HG03571 (cell line): Measurements from ENCODE around the gene KIRREL3.

ENCODE experiments used
- ATAC-seq: cut with Tn5 transposase; IDR thresholded peaks from one replicate; pipeline ENCODE4 v1.9.1; 2021; ENCODE audit not compliant: unreplicated experiment

KIRREL3 gene

DNA sequence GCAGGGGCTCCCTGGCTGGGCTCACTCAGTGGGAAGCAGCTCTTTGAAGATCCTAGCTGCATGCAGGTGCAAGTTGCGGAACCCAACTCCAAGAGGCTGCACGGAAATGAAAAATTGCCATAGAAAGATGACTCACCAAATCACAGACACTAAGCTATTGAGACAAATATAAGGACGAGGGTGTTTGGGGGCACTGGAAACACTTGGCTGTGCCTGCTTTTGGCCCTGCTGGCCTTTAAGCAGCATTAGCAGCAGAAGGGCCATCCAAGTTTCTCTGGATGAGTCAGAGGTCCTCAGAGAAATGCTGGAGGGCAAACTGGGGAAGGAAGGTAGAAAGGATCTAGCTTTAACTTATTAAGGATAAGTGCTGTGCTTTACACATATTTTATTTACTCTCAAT is 282.3 kb downstream of the KIRREL3 start:
- ATAC-seq = no peak

DNA sequence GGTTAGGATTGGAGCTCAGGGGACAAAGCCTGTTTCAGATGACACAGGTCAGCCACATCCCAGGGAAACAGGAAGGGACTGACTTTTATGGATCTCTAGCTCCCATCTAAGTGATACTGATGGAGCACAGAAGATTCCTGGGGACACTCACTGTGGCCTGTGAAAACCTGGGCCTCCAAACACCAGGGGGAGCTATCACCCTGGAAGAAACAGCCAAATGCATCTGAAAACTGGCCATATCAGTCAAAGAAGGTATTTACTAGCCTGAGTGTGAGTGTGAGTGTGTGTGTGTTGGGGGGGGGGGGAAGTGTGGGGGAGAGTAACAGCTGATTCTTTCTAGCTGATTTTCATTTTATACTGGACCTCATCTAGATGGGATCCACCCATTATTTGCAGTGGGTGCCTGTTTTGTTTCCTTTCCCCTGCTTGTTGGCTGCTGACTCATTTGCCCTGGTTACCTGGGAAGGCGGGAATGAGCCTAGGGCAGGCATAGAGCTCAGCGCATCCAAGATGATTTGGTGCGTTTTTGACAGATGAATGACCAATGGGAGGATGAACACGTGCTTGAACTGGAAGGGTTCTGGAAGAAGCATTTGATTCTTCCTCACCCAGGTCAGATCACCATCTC is 284.0 kb downstream of the KIRREL3 start:
- ATAC-seq = no peak

DNA sequence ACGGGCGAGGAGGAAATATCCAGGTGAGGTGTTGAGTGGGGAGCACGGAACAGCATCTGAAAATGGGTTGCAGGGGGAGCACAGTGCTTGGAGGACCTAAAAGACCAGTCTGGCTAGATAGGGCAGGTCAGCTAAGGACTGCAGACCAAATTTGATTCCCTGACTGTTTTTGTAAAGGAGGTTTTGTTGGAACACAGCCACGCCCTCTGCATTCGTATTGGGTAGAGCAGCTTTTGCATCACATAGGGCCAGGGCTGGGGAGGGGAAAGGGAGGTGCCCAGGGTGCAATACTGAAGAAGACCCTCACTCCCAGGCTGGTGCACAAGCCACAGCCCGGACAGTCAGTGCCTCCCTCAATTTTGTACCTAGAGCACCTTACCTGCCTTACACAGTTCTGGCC is 286.8 kb downstream of the KIRREL3 start:
- no peak for ATAC-seq

DNA sequence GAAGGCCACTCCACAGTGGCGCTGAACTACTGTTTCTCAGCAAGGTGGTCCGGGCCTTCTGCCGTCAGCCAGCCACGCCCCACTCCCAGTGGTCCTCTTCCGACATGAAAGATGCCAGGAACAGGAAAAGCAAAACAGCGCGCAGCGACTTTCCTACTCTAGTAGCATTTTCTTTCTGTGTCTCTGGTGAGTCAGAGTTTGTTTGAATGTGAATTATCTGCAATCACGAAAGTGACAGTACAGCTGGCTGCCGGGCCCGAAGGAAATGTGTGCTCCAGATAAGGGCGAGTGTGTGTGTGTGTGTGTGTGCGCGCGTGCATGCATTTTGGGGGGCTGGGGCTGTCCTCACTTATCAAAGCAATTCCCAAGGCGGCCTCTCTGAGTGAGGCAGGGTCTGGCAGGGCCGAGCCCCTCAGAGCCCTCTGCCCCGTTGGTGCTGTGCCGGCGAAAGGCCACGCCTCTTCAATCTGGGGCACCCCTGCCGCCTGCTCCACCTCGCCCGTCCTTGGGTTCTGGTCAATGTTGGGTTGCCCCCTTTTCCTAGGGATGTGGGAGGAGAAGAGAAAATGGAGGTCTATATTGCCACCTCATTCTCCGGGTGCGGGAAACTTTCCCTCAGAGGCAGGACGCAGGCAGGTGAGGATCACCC is 288.5 kb downstream of the KIRREL3 start:
- no peak for ATAC-seq

DNA sequence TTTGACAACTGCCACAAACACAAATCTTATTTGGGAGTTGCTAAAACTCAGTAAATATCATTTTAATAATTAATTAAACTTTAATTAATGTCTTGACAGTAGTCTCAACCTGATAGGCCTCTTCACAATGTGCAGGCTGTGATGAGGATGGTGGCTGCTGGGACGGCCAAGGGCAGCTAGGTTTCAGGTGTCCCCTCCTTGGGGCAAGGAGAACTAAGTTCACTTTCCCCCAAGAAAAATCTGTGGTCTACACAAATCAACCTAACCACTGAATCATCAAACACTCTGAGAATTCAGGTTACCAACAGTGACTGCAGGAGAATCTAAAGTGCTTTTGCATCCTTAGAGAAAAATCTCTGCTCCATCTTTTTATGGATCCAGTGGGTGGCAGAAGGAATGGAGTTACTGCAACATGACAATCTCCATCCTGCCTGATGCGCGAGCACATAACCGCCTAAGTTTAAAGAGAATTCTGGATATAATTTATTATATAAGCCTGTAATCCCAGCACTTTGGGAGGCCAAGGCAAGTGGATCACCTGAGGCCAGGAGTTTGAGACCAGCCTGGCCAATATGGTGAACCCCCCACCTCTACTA is 289.7 kb downstream of the KIRREL3 start:
- ATAC-seq = no peak

DNA sequence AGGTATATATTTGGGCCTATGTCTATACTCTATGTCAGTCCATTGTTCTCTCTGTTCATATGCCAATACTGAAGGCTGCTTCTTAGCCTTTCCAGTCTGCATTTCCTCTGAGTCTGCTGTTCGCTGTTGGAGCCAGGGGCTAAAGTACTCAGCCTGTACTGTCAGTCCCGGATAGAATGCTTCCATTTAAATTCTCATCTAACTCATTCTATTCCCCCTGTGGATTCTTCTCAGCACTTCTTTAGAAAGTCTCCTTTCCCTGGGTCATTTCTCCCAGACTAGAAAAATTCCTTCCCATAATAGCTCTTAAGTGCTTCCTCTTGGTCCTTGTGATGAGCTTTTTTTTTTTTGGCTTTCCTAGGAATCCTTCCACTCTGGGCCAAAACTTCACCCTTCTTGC is 293.1 kb downstream of the KIRREL3 start:
- ATAC-seq = no peak

DNA sequence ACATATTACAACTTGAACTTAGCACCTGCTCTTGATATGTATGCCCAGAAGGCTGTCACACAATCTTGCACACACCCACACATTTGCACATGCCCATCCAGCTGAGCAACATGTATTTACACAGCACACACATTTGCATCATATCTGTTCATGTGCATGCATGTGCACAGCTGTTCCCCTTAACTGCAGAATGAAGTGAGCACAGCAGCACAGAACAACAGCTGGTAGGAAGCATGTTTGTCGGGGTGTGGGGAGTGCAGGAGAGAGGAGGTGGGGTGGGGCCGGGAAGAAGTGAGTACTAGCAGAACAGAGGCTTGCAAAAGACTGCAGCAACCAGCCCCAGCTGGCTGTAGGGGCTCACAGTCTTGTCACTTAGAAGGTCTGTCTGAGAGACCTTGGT is 296.5 kb downstream of the KIRREL3 start:
- ATAC-seq = no peak

DNA sequence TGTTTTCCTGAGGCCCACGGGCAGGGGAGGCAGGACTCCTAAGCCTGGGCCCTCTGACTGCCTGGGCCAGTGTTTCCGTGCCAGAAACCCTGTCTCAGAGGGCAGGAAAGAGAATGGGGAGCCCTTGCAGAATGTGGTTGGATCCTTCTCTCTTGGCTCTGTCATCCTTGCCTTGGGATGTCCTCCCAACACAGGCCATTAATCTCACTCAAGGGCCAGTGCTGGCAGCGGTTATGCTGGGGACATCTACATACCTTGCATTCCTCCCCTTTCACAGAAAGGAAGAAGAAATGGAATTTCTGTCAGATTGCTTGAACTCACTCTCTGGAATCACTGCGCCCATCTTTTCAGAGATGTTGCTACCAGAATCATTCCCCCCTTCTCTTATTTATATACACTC is 296.9 kb downstream of the KIRREL3 start:
- no peak for ATAC-seq

DNA sequence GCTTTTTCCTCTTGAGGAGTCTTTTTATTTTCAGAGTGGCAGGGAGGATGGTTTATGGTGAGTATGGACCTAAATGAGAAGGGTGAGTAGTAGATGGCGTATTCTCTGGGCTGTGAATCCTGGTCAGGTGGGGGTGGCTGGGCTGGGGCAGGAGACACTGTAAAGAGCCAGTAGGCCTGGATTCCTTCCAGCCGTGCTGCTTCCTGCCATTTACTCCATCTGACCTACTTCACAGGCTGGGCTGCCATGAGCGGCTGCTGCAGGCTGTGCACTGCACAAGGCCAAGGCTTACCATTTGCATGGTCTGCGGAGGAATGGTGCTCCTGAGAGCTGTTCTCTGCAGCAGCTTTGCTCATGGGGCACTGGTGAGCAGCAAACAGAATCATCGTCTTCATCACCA is 297.6 kb downstream of the KIRREL3 start:
- no peak for ATAC-seq

DNA sequence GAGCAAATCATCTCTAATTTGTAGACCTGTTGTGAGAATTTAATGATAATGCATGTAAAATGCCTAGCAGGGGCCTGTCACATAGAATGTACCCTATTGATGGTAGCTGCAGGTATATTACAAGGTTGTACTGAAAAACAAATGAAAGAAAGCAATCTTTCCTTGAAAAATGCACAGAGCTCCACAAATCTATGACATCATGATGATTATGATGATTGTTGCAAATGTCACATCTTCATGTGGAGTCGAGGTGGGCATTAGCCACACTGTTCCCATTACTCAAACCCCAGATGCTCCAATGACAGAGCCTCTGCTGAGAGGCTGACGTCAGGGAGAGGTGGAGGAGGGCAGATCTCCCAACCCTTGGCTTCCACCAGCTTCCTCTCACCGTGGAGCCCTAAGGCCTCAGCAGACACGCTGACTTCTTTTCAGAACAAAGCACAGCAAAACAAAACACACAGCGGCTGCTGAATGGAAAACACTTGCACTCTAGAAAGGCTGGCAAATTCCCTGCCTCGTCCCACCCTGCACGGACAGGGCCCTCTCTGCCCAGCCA is 298.3 kb downstream of the KIRREL3 start:
- ATAC-seq = no peak

DNA sequence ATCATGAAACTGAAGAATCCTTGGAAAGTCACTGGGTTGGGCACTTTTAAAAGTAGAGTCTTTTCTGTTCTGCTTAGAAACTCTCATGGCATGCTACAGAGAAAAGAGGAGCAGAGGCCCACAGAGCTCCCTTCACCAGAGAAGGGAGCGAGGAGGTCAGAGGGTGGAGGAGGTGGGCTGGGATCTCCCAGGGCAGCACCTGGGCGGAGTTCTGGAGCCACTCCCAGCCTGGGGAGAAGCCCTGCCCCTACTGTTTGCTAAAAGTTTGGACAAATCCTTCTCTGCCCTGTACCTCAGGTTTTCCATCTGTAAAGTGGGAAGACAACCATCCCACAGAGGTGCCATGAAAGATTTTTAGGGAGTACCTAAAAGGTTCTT is 299.1 kb downstream of the KIRREL3 start:
- ATAC-seq = no peak

DNA sequence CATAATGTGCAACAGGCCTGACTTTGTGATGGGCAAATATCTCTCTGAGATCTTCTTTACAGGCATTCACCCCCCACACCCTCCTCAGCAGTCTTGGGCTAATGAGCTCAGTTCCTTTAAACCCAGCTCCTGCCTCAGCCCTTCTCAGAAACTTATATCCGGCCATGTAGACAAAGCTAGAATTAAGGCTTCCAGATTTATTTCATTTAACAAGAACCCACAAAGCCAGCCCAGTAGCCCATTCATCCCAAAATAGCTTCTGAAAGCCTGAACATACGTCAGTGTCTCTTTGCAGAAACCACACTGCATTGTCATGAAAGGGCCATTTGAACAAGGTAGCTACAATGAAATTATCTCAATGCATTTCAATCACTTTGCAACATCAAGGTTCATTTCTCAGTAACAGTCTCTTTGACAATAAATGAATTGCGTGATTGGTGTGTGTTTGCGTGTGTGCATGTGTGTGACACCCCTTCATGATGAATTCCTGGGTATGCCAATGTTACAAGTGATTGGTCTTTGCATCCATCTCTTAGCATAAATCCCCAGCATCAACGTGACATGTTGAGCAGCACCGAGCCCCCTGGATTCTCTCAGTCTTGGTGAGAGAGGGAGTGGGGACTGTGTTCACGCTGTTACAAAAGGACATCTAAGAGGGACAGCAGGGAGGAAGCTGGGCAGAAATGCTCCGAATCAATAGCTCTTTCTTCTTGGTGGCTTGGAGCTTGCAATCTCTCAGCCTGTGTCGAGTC is 299.6 kb downstream of the KIRREL3 start:
- no peak for ATAC-seq

DNA sequence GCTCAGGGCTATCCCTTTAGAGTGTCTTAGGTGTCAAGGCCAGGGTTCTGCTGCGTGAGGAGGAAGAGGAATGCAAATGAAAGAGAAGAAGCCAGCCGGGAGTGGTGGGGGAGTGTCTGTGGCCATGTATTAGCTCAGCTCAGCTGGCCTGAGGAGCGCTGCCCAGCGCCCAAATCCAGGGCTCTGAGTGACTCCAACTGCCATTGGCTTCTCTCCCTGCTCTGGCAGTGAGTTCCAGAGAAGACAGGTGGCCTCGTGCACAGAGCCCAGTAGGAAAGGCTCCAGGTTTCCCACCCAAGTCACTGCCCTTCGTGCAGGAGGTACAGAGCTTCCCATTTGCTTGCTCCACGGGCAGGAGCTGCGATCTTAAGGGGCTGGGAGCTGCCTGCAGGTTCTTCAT is 302.0 kb downstream of the KIRREL3 start:
- ATAC-seq = no peak

DNA sequence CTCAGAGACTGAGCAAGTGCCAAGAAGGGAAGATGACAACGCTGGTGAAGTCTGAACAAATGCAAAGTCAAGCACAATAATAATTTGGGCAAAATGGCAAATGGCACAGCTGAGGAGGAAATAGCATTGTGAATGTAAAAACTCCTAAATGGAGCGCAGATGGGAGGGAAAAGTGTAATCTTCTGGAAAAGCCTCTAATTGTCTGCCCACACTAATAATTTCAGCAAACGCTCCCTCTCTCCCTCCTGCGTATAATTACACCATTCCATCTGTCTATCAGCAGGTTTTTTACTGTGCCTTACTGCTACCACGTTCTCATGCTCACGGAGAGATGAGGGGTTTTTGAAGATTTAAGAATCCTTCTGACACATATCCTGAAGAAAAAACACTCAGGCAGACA is 302.6 kb downstream of the KIRREL3 start:
- no peak for ATAC-seq

DNA sequence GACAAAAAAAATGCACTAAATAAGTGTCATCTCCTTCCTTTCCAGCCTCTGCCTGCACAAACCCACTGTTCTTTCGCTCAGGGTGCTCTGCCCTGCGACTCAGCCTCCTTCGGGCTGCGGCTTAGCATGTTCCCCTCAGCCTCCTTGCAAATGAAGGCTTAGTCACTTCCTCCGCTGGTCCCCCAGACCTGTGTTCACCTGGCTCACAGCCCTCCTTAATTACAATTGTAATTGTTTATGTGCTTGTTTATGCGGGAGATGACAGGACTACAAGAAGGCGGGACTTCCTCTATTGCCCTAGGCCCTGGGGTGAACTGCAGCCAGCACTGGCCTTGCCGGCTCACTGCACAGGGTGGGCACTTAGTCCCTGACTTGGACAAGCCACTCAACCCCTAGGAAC is 303.6 kb downstream of the KIRREL3 start:
- ATAC-seq = no peak

DNA sequence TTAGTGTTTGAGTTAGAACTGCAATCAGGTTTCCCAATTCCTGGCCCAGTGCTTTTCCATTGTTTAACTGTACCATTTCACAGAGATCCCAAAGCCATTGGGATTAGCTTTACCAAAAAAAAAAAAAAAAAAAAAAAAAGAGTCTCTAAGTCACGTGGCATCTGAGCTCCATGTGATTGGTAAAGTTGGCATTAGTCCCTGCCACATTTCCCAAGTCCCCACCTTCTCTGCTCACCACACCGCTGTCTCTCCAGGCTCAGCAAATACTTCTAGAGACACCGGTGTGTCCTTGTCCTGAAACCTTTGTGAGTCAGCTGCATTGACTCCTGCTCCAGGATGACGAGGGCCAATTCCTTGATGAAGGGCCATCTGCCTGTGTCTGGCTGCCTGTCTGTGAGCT is 305.3 kb downstream of the KIRREL3 start:
- no peak for ATAC-seq

DNA sequence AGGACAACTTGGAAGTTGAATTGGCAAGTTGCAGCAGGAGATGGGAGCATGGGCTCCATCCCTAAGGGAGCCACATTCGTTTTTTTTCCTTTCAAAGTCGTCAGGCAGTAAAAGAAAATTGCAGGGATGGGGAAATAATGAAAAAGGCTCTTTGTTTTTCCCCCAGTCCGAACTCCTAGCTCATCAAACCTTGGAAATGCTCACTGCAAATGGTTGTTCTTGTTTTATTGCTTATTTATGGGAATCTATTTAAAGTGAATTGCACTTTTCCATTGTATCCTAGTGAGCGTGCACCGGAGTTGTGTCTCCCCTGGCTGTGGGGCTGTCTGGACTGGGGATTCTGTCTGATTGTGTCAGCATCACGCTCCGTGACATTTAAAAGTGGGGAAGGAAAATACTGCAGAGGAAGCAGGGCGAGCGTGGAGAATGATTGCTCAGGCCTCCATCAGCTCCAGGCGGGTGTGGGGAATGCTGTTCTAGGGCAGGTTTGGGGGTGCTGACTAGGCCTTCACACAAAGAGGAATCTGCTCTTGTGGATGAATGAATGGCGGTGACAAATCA is 306.4 kb downstream of the KIRREL3 start:
- ATAC-seq = no peak

DNA sequence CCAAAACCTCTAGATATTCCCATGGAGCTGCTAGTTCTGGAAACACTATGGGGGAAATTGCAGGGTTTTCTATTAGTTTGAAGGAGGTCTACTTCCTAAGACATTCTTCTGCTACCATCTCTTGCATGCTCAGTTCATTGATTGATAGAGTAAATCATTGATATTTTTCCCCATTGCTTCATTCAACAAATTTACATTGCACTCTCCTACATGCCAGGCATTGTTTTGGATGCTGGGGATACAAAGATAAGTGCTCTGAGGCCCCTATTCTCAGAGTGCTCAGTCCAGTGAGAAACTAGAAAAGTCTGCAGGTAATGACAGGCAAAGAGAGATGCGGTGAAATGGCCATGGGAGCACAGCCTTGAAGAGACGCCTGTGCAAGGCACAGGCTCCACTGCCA is 313.1 kb downstream of the KIRREL3 start:
- ATAC-seq = no peak

DNA sequence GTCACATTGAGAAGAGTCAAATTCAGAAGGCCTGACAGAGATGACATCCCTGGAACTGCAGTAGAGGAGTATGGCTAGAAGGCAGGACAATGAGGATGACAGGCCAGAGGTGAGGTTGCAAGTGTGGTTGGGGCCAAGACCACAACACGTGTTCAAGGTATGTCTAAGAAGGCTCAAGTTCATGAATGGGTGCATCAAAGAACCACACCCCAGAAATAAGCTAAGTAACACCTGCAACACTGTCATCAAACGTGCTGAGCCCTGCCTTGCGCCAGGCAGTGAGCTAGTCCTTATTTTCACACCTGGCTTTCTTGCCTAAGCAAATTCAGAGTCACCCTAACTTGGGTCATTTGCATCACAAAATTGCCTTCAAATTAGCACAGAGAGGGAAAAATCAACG is 313.6 kb downstream of the KIRREL3 start:
- ATAC-seq = no peak

DNA sequence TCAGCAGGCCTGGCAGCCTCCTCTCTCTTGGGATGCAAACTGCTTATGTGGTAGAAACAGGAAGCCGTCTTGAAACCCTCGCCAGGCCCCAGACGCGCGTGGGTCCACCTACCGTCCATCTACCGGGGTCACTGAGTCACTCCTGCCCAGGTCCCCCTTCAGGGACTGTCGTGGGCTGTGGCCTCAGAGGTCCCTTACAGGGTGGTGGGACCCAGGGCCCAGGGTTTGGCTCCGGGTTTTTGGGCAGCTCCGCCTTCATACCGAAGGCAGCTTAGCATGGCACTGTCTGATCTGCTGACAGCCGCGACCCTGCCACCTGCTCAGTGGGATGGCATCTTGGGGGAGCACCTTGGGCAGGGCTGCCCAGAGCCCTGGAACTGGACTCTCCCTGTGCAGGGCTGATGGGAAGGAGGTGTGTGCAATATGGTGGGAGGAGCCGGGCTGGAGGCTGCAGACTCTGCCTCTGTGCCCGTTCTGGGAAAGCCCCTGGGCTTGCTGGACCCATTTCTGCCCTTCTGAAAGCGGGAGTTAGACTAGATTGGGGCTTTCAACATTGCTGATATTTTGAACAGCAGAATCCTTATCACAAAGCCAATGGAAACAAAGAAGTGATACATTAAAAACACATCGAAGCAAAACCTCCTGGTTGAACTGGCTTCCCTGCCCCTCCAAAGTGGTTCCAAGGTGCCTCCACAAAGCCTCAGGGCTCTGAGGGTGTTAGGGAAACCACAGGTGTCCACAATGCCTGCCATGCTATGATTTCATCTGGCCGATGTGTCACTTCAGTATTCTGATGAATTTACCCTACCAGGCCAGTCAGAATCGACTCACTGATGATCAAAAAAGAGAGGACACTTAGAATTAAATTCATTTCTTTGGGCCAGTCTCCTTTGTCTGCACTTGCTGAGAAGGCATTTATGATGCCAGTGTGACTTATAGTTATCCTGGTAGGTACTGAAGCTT is 316.5 kb downstream of the KIRREL3 start:
- ATAC-seq = no peak
